K562 (cell line): ENCODE results near the gene SARS1. TPM values are rescaled to one million over a fixed set of nuclear protein-coding genes. Genes with fewer than 3 reads are reported as not detected.

ENCODE experiments used
- BRD4 ChIP-seq: fragments of 200-600 bp; sonication (generic); IDR thresholded peaks from 2 replicates; pipeline ENCODE4 v1.6.1; 2017; ENCODE audit warnings: inconsistent platforms
- FOS ChIP-seq: IDR thresholded peaks from 3 replicates; pipeline ENCODE4 v1.6.1; 2011; ENCODE audit not compliant: insufficient read length; ENCODE audit errors: extremely low read depth
- ILK ChIP-seq: fragments of 450-650 bp; IDR thresholded peaks from 2 replicates; pipeline ENCODE4 v1.6.1; 2016; ENCODE audit warnings: missing genetic modification characterization, low read depth, mild to moderate bottlenecking, missing compliant biosample characterization, moderate library complexity, borderline replicate concordance
- IRF9 ChIP-seq: fragments of 450-650 bp; IDR thresholded peaks from 2 replicates; pipeline ENCODE4 v1.6.1; 2016; ENCODE audit warnings: missing biosample characterization, missing genetic modification characterization
- MAZ ChIP-seq, 2 experiments: fragments of 450-650 bp in 1 of 2; sonication (generic) in 1 of 2; formaldehyde crosslinking; IDR thresholded peaks in 1 of 2; conservative IDR thresholded peaks in 1 of 2; 2 replicates each; pipeline versions ENCODE4 v1.4.0 to v1.5.0; 2020; ENCODE audit warnings: mild to moderate bottlenecking in 1 of 2, missing genetic modification reagents in 1 of 2
- POLR3G ChIP-seq: IDR thresholded peaks from 2 replicates; pipeline ENCODE4 v1.6.1; 2011; ENCODE audit not compliant: insufficient read length, insufficient replicate concordance; ENCODE audit errors: extremely low read depth
- RAD21 ChIP-seq, 2 experiments: fragments of 250-450 bp in 1 of 2; fragments of 450-650 bp in 1 of 2; sonication (Bioruptor Pico) in 1 of 2; formaldehyde crosslinking in 1 of 2; IDR thresholded peaks in 1 of 2; conservative IDR thresholded peaks in 1 of 2; 2 replicates each; pipeline versions ENCODE4 v1.4.0 to v1.8.0; 2020 to 2022; ENCODE audit warnings: mild to moderate bottlenecking in 2 of 2, moderate library complexity in 1 of 2
- SETDB1 ChIP-seq: IDR thresholded peaks from one replicate; pipeline ENCODE4 v1.6.1; 2012; ENCODE audit warnings: low read length, control low read depth, inconsistent platforms
- TCF3 ChIP-seq: sonication (generic); formaldehyde crosslinking; IDR thresholded peaks from 2 replicates; pipeline ENCODE4 v1.4.0; 2020; ENCODE audit warnings: mild to moderate bottlenecking, missing genetic modification reagents
- ZFPM2 ChIP-seq: fragments of 250-450 bp; sonication (Bioruptor Pico); IDR thresholded peaks from 2 replicates; pipeline ENCODE4 v1.5.1; 2022; ENCODE audit warnings: mild to moderate bottlenecking
- ZFX ChIP-seq: sonication (generic); formaldehyde crosslinking; IDR thresholded peaks from 2 replicates; pipeline ENCODE4 v1.8.0; 2022; ENCODE audit warnings: mild to moderate bottlenecking, missing genetic modification reagents, moderate library complexity
- ZNF518B ChIP-seq: fragments of 250-450 bp; sonication (Bioruptor Pico); IDR thresholded peaks from 2 replicates; pipeline ENCODE4 v1.5.0; 2021; ENCODE audit warnings: mild to moderate bottlenecking, moderate library complexity
- polyA plus RNA-seq, 8 experiments: library from polyadenylated mRNA; depleted of rRNA in 4 of 8; stranded (reverse) in 5 of 8; unstranded in 3 of 8; fragments of >200 nt; fragmentation: Nextera tagmentation in 2 of 8; fragmentation: Illumina TruSeq in 1 of 8; extraction: Ambion mirVana in 2 of 8; extraction: Trizol in 1 of 8; gene quantifications; 2 replicates each; pipeline versions ENCODE4 v1.2.1 to v1.2.3, GENCODE V29; 2011 to 2014; ENCODE audit warnings: inconsistent platforms in 1 of 8, missing spikeins in 1 of 8
- total RNA-seq, 7 experiments: library from RNA; depleted of rRNA in 6 of 7; stranded (reverse); fragments of >200 nt in 6 of 7; fragmentation: Illumina TruSeq in 2 of 7; extraction: Trizol in 2 of 7; gene quantifications; 2 replicates each; pipeline versions ENCODE4 v1.2.1 to v1.2.3, GENCODE V29; 2011 to 2021; ENCODE audit warnings: low replicate concordance in 1 of 7
- TF ChIP-seq, protein P1 (sequence below), 2 experiments: fragments of 450-650 bp in 1 of 2; sonication (generic) in 1 of 2; formaldehyde crosslinking in 1 of 2; IDR thresholded peaks; 2 replicates each; pipeline versions ENCODE4 v1.7.1 to v1.9.0; 2016 to 2022; ENCODE audit warnings: inconsistent platforms in 1 of 2, mild to moderate bottlenecking in 1 of 2, missing genetic modification reagents in 1 of 2

SARS1 gene
- total and polyA plus RNA-seq, 9 of the 15 experiments (the other 6 are each of a cell fraction or from before 2014, with no cell fraction given) = 221 to 623 (median 254) TPM

DNA sequence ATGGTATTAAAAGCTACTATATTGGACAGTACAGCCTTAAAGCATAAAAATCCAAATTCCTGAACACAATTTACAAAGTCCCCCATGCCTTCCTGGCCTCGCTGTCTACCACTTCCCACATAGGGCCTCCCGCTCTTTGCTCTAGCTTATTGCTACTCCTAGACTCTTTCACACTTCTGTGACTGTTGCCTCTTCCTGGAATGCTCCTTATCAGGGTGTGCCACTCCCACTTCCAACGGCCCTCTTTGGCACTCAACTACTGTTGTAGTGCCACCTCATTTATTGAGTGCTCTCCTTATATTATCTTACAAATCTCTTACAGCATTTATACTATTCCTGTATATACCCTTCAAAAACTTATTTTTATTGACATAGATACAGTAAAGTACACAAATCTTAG, 4.8 kb downstream of the SARS1 start (continued):
- TF ChIP-seq, protein P1, sequence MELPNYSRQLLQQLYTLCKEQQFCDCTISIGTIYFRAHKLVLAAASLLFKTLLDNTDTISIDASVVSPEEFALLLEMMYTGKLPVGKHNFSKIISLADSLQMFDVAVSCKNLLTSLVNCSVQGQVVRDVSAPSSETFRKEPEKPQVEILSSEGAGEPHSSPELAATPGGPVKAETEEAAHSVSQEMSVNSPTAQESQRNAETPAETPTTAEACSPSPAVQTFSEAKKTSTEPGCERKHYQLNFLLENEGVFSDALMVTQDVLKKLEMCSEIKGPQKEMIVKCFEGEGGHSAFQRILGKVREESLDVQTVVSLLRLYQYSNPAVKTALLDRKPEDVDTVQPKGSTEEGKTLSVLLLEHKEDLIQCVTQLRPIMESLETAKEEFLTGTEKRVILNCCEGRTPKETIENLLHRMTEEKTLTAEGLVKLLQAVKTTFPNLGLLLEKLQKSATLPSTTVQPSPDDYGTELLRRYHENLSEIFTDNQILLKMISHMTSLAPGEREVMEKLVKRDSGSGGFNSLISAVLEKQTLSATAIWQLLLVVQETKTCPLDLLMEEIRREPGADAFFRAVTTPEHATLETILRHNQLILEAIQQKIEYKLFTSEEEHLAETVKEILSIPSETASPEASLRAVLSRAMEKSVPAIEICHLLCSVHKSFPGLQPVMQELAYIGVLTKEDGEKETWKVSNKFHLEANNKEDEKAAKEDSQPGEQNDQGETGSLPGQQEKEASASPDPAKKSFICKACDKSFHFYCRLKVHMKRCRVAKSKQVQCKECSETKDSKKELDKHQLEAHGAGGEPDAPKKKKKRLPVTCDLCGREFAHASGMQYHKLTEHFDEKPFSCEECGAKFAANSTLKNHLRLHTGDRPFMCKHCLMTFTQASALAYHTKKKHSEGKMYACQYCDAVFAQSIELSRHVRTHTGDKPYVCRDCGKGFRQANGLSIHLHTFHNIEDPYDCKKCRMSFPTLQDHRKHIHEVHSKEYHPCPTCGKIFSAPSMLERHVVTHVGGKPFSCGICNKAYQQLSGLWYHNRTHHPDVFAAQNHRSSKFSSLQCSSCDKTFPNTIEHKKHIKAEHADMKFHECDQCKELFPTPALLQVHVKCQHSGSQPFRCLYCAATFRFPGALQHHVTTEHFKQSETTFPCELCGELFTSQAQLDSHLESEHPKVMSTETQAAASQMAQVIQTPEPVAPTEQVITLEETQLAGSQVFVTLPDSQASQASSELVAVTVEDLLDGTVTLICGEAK (IDR thresholded peaks at IDR 0.05) = no peak
- TF ChIP-seq, protein P1 (CRISPR knock-in tag; IDR thresholded peaks at IDR 0.05) = no peak
- peak; percentile 35; the same call in 1 of the 2 replicates for TF ChIP-seq TCF3 (CRISPR knock-in tag)
- TF ChIP-seq ZNF518B (CRISPR knock-in tag) = no peak
- TF ChIP-seq SETDB1 = no peak
- TF ChIP-seq BRD4 = no peak
- TF ChIP-seq POLR3G = no peak
- peak in 1 of 2 experiments; percentile 57; a peak in 2 of 4 replicates for TF ChIP-seq MAZ (CRISPR knock-in tag; conservative IDR thresholded peaks at IDR 0.05 in 1 of 2, IDR thresholded peaks at IDR 0.05 in 1 of 2)
- TF ChIP-seq ZFX (CRISPR knock-in tag) = no peak
- no peak for TF ChIP-seq IRF9 (tag)
- TF ChIP-seq FOS = no peak
- TF ChIP-seq ILK = no peak
- no peak for TF ChIP-seq RAD21 (CRISPR knock-in tag; conservative IDR thresholded peaks at IDR 0.05 in 1 of 2, IDR thresholded peaks at IDR 0.05 in 1 of 2)
- no peak for TF ChIP-seq ZFPM2 (CRISPR knock-in tag)
